Measurements from ENCODE around the gene TNN. TPM values are rescaled to one million over a fixed set of nuclear protein-coding genes. Genes with fewer than 3 reads are reported as not detected.

Gene TNN
- polyA plus RNA-seq, 1 donor (not counting 4 experiments of a cell fraction or from before 2014, with no cell fraction given): not detected

DNA sequence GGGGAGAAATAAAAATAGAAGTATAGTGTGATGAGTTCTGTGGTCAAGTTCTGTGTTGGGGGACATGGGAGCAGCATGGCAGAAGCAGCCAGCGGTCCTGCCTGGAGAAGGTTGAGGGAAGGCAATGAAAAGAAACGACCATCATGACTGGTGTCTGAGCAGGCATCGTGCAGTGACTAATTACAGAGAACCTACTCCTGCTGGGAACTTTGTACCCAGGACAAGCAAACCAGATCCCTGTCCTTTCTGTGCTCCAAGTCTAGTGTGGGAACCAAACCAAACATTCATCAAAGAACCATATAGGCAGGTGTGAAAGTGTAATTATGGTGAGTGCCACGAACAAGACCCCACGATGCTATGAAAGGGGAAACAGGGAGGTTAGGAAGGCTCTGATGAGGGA, 99.1 kb downstream of the TNN start:
- dilution Hi-C loops (cut with MboI; ENCODE audit: extremely low pct_ligation_motif_present, low sequenced_read_pairs): no loop called here
- Histone ChIP-seq H3K4me3 (ENCODE audit: control insufficient read depth in 2 of 3, extremely low read depth in 1 of 3, insufficient read depth in 2 of 3, low read depth in 1 of 3, low read length in 3 of 3) (no peak overlapping the region), H2AFZ (ENCODE audit: control insufficient read depth, low read length) (no peak overlapping the region), H3K79me2 (ENCODE audit: control insufficient read depth, insufficient read depth, low read length) (peaks cover 37% of the 10 kb centered on the region), H3K27ac (ENCODE audit: control insufficient read depth, insufficient read depth, low read length) (no peak overlapping the region), H3K4me1 (ENCODE audit: control insufficient read depth, extremely low read depth, insufficient read depth, low read length) (peaks cover 21% of the 10 kb centered on the region), H3K27me3 (ENCODE audit: control insufficient read depth, extremely low read depth, insufficient read depth, low read length) (no peaks in the 10 kb centered on the region), H4K20me1 (ENCODE audit: control insufficient read depth, extremely low read depth, insufficient read depth, low read length) (no peaks in the 10 kb centered on the region), H3K9me3 (ENCODE audit: control insufficient read depth, low read depth, low read length) (no peaks in the 10 kb centered on the region), H3K4me2 (ENCODE audit: control insufficient read depth, extremely low read depth, insufficient read depth, low read depth, low read length) (no peak overlapping the region), H3K9ac (ENCODE audit: control insufficient read depth, extremely low read depth, insufficient read depth, low read length) (no peak overlapping the region), H3K36me3 (ENCODE audit: control insufficient read depth in 2 of 2, extremely low read depth in 1 of 2, insufficient read depth in 2 of 2, low read length in 2 of 2) (peaks cover 32 to 52% of the 10 kb centered on the region in 2 experiments), H3K9me1 (ENCODE audit: control insufficient read depth, extremely low read depth, insufficient read depth, low read length) (no peaks in the 10 kb centered on the region)
- FAIRE-seq: no peak
- DNase-seq (ENCODE audit: low read depth, low spot score): no peak
- TF ChIP-seq, protein P1, sequence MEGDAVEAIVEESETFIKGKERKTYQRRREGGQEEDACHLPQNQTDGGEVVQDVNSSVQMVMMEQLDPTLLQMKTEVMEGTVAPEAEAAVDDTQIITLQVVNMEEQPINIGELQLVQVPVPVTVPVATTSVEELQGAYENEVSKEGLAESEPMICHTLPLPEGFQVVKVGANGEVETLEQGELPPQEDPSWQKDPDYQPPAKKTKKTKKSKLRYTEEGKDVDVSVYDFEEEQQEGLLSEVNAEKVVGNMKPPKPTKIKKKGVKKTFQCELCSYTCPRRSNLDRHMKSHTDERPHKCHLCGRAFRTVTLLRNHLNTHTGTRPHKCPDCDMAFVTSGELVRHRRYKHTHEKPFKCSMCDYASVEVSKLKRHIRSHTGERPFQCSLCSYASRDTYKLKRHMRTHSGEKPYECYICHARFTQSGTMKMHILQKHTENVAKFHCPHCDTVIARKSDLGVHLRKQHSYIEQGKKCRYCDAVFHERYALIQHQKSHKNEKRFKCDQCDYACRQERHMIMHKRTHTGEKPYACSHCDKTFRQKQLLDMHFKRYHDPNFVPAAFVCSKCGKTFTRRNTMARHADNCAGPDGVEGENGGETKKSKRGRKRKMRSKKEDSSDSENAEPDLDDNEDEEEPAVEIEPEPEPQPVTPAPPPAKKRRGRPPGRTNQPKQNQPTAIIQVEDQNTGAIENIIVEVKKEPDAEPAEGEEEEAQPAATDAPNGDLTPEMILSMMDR (optimal IDR thresholded peaks at IDR 0.05 in 1 of 3, IDR thresholded peaks at IDR 0.05 in 1 of 3, conservative IDR thresholded peaks at IDR 0.05 in 1 of 3; ENCODE audit: extremely low read depth in 1 of 3, insufficient read depth in 2 of 3, low read length in 3 of 3): no peak
- TF ChIP-seq EZH2 (IDR thresholded peaks at IDR 0.05; ENCODE audit: low read length): no peak

DNA sequence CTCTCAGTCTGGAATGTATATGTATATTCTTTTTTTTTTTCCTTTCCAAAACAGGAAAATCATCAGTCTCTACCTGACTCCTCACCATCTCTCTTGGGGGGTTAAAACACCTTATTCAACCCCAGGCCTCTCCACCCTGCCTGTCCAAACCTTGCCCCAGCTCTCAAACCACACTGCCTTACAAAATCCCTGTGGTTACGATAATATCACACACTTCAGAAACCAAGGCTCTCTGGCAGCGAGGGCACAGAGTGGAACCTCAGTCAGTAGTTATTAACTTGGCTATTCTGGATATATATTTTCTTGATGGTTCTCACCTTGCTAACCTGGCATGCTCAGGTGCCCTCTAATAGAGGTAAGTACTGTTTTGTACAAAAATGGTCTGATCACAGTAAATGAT, 100.2 kb downstream of the TNN start:
- H3K9me1 ChIP-seq (ENCODE audit: control insufficient read depth, extremely low read depth, insufficient read depth, low read length): no peaks in the 10 kb centered on the region
- H2AFZ ChIP-seq (ENCODE audit: control insufficient read depth, low read length): no peak overlapping the region
- H3K27ac ChIP-seq (ENCODE audit: control insufficient read depth, insufficient read depth, low read length): no peak overlapping the region
- no peak for TF ChIP-seq EZH2 (IDR thresholded peaks at IDR 0.05; ENCODE audit: low read length)
- TF ChIP-seq, protein P1 (optimal IDR thresholded peaks at IDR 0.05 in 1 of 3, IDR thresholded peaks at IDR 0.05 in 1 of 3, conservative IDR thresholded peaks at IDR 0.05 in 1 of 3; ENCODE audit: extremely low read depth in 1 of 3, insufficient read depth in 2 of 3, low read length in 3 of 3): no peak
- H3K4me1 ChIP-seq (ENCODE audit: control insufficient read depth, extremely low read depth, insufficient read depth, low read length): peaks cover 21% of the 10 kb centered on the region
- H3K9ac ChIP-seq (ENCODE audit: control insufficient read depth, extremely low read depth, insufficient read depth, low read length): no peak overlapping the region
- H3K4me3 ChIP-seq (ENCODE audit: control insufficient read depth in 2 of 3, extremely low read depth in 1 of 3, insufficient read depth in 2 of 3, low read depth in 1 of 3, low read length in 3 of 3): no peak overlapping the region
- FAIRE-seq (no peak), DNase-seq (ENCODE audit: low read depth, low spot score) (no peak)
- no peaks in the 10 kb centered on the region for H3K27me3 ChIP-seq (ENCODE audit: control insufficient read depth, extremely low read depth, insufficient read depth, low read length)
- no peaks in the 10 kb centered on the region for H3K9me3 ChIP-seq (ENCODE audit: control insufficient read depth, low read depth, low read length)
- dilution Hi-C loops (cut with MboI; ENCODE audit: extremely low pct_ligation_motif_present, low sequenced_read_pairs): no loop called here
- H3K36me3 ChIP-seq (ENCODE audit: control insufficient read depth in 2 of 2, extremely low read depth in 1 of 2, insufficient read depth in 2 of 2, low read length in 2 of 2): peaks cover 29 to 52% of the 10 kb centered on the region in 2 experiments
- no peak overlapping the region for H3K4me2 ChIP-seq (ENCODE audit: control insufficient read depth, extremely low read depth, insufficient read depth, low read depth, low read length)
- peaks cover 46% of the 10 kb centered on the region for H3K79me2 ChIP-seq (ENCODE audit: control insufficient read depth, insufficient read depth, low read length)
- no peaks in the 10 kb centered on the region for H4K20me1 ChIP-seq (ENCODE audit: control insufficient read depth, extremely low read depth, insufficient read depth, low read length)

Measured in keratinocyte (primary cell).